HG03045 (cell line): ENCODE measurements around the gene SPTBN5.
"Not testable (repeated sequence)": the region's sequence is repeated elsewhere in the genome, so short reads cannot be mapped to it uniquely, and the experiment has no call there.

Experiments
- ATAC-seq: cut with Tn5 transposase; IDR thresholded peaks from one replicate; pipeline ENCODE4 v1.9.1; 2021; ENCODE audit warnings: mild to moderate bottlenecking, moderate library complexity; ENCODE audit not compliant: unreplicated experiment

Gene SPTBN5

GRCh38 chr15:41849204-41849603 lies 44.6 kb downstream of the SPTBN5 start:
- ATAC-seq, result no peak

DNA sequence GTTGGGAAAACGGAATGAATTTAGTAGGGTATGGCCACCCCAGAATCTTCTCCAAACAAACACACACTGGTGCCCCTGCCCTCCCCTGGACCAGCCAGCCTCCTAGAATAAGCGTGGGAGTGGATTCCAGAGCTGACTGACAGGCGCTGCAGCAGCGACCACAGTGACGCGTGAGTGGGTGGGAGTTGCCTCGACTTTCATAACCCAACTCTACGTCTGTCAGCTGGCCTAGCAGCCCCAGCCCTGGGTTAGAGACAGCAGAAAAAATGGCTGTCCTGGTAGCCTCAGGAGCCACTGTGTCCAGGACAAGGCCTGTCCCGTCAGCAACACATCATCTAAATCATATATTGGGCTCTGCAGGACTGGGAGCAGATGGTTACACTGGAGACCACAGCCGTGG lies 45.2 kb downstream of the SPTBN5 start:
- no peak for ATAC-seq

DNA sequence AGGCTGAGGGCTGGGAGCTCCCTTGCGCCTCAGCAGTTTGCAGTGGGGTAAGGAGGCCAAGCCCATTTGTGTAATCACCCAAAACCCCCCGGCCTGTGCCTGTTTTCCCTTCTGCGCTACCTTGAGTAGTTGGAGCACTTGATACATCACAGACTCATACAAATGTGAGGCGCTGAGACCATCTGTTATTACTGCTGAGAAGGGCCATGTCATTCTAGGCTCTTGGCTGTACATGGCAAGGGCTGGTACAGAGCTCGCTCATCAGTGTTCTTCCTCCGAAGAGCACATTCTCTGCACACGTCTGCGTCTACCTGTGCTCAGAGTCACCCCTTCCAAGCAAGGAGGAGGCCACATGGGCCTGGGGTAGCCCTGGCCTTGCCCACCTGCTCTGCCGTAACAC lies 45.9 kb downstream of the SPTBN5 start:
- no peak for ATAC-seq

- no peak for ATAC-seq
Measured at GRCh38 chr15:41847206-41847605, 46.6 kb downstream of the SPTBN5 start.

- ATAC-seq, result no peak
Measured at GRCh38 chr15:41844814-41845213, 49.0 kb downstream of the SPTBN5 start.

DNA sequence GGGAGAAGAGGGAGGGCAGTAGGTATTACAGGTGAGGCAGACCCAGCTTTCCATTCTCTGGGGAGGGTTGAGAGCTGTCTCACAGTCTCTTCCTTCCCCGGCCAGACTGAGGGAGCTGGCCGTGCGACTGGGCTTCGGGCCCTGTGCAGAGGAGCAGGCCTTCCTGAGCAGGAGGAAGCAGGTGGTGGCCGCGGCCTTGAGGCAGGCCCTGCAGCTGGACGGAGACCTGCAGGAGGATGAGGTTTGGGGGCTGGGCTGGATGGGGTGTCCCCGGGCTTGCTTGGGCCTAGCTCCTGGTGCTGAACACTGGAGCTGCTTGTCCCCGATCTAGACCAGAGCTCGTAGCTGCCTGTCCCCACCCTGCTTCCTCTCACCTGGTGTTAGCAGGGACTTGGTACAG lies 50.3 kb downstream of the SPTBN5 start:
- ATAC-seq, result no peak

DNA sequence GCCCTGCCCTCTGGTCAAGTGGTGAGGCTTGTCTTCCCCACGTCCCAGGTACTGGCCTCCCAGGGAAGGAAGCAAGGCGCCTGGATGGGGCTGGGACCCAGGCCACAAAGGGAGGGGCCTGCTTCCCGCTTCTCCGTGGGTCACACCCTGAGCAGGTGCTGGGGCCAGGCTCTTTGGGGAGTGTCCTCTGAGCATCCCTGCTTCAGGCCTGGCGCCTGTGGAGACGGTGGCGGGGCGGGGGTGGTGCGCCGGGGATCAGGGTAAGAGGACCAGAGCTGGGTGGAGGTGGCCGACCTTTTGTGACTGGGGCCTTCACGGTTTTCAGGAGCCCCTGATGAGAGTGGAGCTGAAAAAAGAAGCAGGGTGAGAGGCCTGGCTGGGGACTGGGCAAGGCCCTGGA lies 51.6 kb downstream of the SPTBN5 start:
- ATAC-seq, result no peak

DNA sequence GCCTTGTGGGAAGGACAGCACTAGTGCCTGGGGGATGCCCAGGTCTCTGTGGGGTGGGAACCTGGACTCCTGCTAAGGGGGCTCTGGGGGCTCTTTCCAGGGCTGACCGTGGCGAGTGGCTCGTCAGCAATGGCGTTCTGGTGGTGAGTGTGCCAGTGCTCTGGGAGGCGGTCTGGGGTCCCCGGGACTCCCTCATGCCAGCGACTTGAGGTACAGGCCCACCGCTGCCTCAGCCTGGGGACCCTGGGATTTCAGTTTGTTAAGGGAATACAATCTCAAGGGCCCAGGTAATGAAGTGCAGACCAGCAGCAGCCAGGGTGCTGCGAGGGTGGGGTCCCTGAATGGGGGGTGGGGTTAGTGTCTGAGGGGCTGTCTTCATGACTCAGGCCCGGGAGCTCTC lies 52.7 kb downstream of the SPTBN5 start:
- no peak for ATAC-seq

DNA sequence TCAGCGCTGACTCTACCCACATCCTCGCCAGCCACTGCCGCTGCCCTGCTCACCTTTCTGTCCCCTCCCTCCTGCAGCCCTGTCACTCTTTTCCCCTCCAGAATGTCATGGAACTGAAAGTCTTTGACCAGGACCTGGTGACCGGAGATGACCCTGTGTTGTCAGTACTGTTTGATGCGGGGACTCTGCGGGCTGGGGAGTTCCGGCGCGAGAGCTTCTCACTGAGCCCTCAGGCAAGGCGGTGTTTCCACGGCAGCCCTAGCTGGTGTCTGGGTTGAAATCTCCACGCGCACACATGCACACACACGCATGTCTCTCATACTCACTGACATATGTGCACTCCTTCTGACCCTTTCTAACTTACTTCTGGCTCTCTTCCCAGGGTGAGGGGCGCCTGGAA lies 53.2 kb downstream of the SPTBN5 start:
- ATAC-seq, result no peak

DNA sequence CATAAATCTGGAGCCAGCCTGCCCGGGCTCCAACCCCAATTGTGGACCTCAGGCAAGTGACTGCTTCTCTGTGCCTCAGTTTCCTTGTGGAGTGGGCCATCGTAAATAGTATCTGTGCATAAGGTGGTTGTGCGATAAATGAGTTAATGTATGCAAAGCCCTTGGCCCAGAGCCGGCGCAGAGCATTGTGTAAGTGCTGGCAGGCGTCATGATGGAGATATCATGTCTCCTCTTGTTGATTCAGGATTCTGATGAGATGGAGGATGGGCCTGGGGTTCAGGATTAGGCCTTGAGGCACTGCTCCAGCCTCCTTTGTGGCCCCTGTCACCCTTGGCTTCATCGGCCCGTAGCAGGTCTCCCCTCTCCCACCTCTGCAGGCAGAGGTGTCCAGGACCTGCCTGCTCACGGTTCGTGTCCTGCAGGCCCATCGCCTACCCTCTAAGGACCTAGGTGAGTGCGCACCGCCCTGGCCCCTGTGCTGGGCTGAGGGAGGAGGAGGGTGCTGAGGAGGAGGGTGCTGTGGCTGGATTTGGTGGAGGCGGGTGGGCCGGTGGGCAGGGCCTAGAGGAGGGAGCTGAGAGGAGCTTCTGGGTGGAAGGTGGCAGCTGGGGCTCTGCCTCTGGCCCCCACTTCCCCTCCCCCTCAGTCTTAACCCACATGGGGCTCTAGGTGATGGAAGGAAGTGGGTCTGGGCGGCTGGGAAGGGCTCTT lies 53.9 kb downstream of the SPTBN5 start:
- no peak for ATAC-seq

GRCh38 chr15:41838400-41838897 lies 55.4 kb downstream of the SPTBN5 start, which contains the start of gene PLA2G4B:
PLA2G4B (plus strand) TSS chr15:41838847; CDS start chr15:41838914, 67 bp downstream.
- no peak for ATAC-seq

GRCh38 chr15:41836713-41837454 lies 57.0 kb downstream of the SPTBN5 start:
- ATAC-seq, result no peak

DNA sequence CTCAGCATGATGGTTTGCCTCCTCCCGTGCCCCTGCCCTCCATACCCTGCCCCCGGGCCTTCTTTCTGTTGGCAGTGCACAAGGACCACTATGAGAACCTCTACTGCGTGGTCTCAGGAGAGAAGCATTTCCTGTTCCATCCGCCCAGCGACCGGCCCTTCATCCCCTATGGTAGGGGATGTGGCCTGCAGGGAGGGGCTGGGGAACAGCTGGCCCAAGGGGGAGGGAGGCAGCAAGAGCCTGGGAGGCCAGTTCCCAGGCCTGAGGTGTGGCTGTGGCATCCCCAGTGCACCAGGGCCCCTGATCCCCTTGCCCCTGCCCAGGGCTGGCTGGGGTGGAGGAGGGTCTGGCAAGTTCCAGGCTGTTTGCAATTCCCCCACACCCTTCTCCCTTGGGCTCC lies 57.8 kb downstream of the SPTBN5 start:
- no peak for ATAC-seq

GRCh38 chr15:41834096-41834495 lies 59.8 kb downstream of the SPTBN5 start:
- ATAC-seq, result no peak

DNA sequence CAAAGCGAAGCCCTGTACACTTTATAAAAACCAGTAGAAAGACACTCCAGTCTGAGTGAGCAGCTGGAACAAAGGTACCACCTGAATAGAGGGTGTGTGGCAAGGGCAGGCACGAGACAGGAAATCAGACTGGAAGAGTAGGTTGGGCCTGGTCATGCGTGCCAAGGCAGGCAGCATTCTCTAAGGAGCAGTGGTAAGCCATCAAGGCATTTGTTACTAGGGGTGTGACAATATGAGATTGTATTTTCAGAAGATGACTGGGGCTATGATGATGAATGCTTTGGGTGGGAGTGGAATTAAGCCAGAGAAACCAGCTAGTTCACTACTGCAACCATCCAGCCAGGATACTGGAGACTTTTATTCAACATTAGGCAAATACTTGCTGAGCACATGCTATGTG lies 61.0 kb downstream of the SPTBN5 start:
- no peak for ATAC-seq

- no peak for ATAC-seq
Measured at GRCh38 chr15:41832208-41832607, 61.6 kb downstream of the SPTBN5 start.

- not testable (repeated sequence) for ATAC-seq
Measured at GRCh38 chr15:41831291-41831690, 62.6 kb downstream of the SPTBN5 start.

- ATAC-seq, result no peak
Measured at GRCh38 chr15:41829959-41830646, 63.8 kb downstream of the SPTBN5 start.

DNA sequence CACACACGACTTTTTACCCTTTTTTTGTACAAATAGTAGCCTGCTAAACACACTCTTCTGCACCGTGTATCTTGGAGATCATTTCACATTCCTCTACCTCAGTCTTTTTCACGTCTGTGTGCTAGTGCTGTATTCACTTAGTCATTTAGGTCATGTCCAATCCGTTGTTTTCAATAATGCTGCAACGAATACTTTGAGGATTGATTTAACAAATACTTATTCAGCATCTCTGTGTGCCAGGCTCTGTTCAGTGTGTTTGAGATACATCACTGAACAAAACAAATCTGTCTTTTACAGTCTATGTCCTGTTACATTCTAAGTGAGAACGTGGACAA lies 65.1 kb downstream of the SPTBN5 start:
- ATAC-seq, result no peak

GRCh38 chr15:41827880-41828806 lies 65.7 kb downstream of the SPTBN5 start, which contains the start of gene JMJD7:
JMJD7 (plus strand) TSS chr15:41828092; CDS start chr15:41828125, 33 bp downstream.
- peak; percentile 66 for ATAC-seq
